ENCODE data around the gene BRD1.

Gene BRD1

GRCh38 chr22:49803737-49804375, 23.8 kb downstream of the BRD1 start:
- no peak for DNase-seq (ENCODE audit: insufficient read length)
- no peak for FAIRE-seq
- TF ChIP-seq TAF1 (IDR thresholded peaks at IDR 0.05; ENCODE audit: borderline replicate concordance, low read depth, low read length) (no peak), POLR2A (IDR thresholded peaks at IDR 0.05; ENCODE audit: low read depth, low read length) (no peak), POLR2AphosphoS5 (IDR thresholded peaks at IDR 0.05; ENCODE audit: low read depth, low read length) (no peak)

GRCh38 chr22:49803134-49803533, 24.5 kb downstream of the BRD1 start:
- DNase-seq (ENCODE audit: insufficient read length) (no peak), FAIRE-seq (no peak)
- TF ChIP-seq POLR2A (IDR thresholded peaks at IDR 0.05; ENCODE audit: low read depth, low read length) = no peak
- TF ChIP-seq POLR2AphosphoS5 (IDR thresholded peaks at IDR 0.05; ENCODE audit: low read depth, low read length) = no peak
- no peak for TF ChIP-seq TAF1 (IDR thresholded peaks at IDR 0.05; ENCODE audit: borderline replicate concordance, low read depth, low read length)

GRCh38 chr22:49801391-49802060, 26.1 kb downstream of the BRD1 start:
- FAIRE-seq (no peak), DNase-seq (ENCODE audit: insufficient read length) (no peak)
- no peak for TF ChIP-seq POLR2A (IDR thresholded peaks at IDR 0.05; ENCODE audit: low read depth, low read length)
- no peak for TF ChIP-seq TAF1 (IDR thresholded peaks at IDR 0.05; ENCODE audit: borderline replicate concordance, low read depth, low read length)
- TF ChIP-seq POLR2AphosphoS5 (IDR thresholded peaks at IDR 0.05; ENCODE audit: low read depth, low read length) = no peak

- no peak for DNase-seq (ENCODE audit: insufficient read length)
- no peak for TF ChIP-seq TAF1 (IDR thresholded peaks at IDR 0.05; ENCODE audit: borderline replicate concordance, low read depth, low read length)
- no peak for TF ChIP-seq POLR2A (IDR thresholded peaks at IDR 0.05; ENCODE audit: low read depth, low read length)
- TF ChIP-seq POLR2AphosphoS5 (IDR thresholded peaks at IDR 0.05; ENCODE audit: low read depth, low read length) = no peak
- no peak for FAIRE-seq
Observed at GRCh38 chr22:49800408-49801238, 27.1 kb downstream of the BRD1 start.

- DNase-seq (ENCODE audit: insufficient read length) (no peak), FAIRE-seq (no peak)
- TF ChIP-seq TAF1 (IDR thresholded peaks at IDR 0.05; ENCODE audit: borderline replicate concordance, low read depth, low read length) = no peak
- TF ChIP-seq POLR2A (IDR thresholded peaks at IDR 0.05; ENCODE audit: low read depth, low read length) = no peak
- TF ChIP-seq POLR2AphosphoS5 (IDR thresholded peaks at IDR 0.05; ENCODE audit: low read depth, low read length) = no peak
Observed at GRCh38 chr22:49799431-49800075, 28.1 kb downstream of the BRD1 start.

GRCh38 chr22:49798486-49799151, 29.1 kb downstream of the BRD1 start:
- FAIRE-seq (no peak), DNase-seq (ENCODE audit: insufficient read length) (no peak)
- no peak for TF ChIP-seq POLR2A (IDR thresholded peaks at IDR 0.05; ENCODE audit: low read depth, low read length)
- no peak for TF ChIP-seq TAF1 (IDR thresholded peaks at IDR 0.05; ENCODE audit: borderline replicate concordance, low read depth, low read length)
- TF ChIP-seq POLR2AphosphoS5 (IDR thresholded peaks at IDR 0.05; ENCODE audit: low read depth, low read length) = no peak

- FAIRE-seq = no peak
- DNase-seq (ENCODE audit: insufficient read length) = no peak
- TF ChIP-seq POLR2A (IDR thresholded peaks at IDR 0.05; ENCODE audit: low read depth, low read length) (no peak), POLR2AphosphoS5 (IDR thresholded peaks at IDR 0.05; ENCODE audit: low read depth, low read length) (no peak), TAF1 (IDR thresholded peaks at IDR 0.05; ENCODE audit: borderline replicate concordance, low read depth, low read length) (no peak)
Observed at GRCh38 chr22:49797706-49798105, 30.0 kb downstream of the BRD1 start.

- TF ChIP-seq POLR2A (IDR thresholded peaks at IDR 0.05; ENCODE audit: low read depth, low read length) = no peak
- TF ChIP-seq TAF1 (IDR thresholded peaks at IDR 0.05; ENCODE audit: borderline replicate concordance, low read depth, low read length) = no peak
- TF ChIP-seq POLR2AphosphoS5 (IDR thresholded peaks at IDR 0.05; ENCODE audit: low read depth, low read length) = no peak
- DNase-seq (ENCODE audit: insufficient read length) (no peak), FAIRE-seq (no peak)
Observed at GRCh38 chr22:49796596-49797270, 30.9 kb downstream of the BRD1 start.

GRCh38 chr22:49795521-49795920, 32.2 kb downstream of the BRD1 start:
- DNase-seq (ENCODE audit: insufficient read length) (no peak), FAIRE-seq (no peak)
- TF ChIP-seq POLR2A (IDR thresholded peaks at IDR 0.05; ENCODE audit: low read depth, low read length) = no peak
- no peak for TF ChIP-seq POLR2AphosphoS5 (IDR thresholded peaks at IDR 0.05; ENCODE audit: low read depth, low read length)
- TF ChIP-seq TAF1 (IDR thresholded peaks at IDR 0.05; ENCODE audit: borderline replicate concordance, low read depth, low read length) = no peak

GRCh38 chr22:49793871-49794270, 33.8 kb downstream of the BRD1 start:
- DNase-seq (ENCODE audit: insufficient read length) = no peak
- FAIRE-seq = no peak
- TF ChIP-seq TAF1 (IDR thresholded peaks at IDR 0.05; ENCODE audit: borderline replicate concordance, low read depth, low read length) (no peak), POLR2AphosphoS5 (IDR thresholded peaks at IDR 0.05; ENCODE audit: low read depth, low read length) (no peak), POLR2A (IDR thresholded peaks at IDR 0.05; ENCODE audit: low read depth, low read length) (no peak)

Data from GM12892 (cell line).